ENCODE data around the gene CERS3. TPM values are rescaled to one million over a fixed set of nuclear protein-coding genes. Genes with fewer than 3 reads are reported as not detected.
"Not testable (repeated sequence)": the region's sequence is repeated elsewhere in the genome, so short reads cannot be mapped to it uniquely, and the experiment has no call there.

The CERS3 gene
- total and polyA plus RNA-seq, 2 donors: 0.11 to 2.3 TPM

DNA sequence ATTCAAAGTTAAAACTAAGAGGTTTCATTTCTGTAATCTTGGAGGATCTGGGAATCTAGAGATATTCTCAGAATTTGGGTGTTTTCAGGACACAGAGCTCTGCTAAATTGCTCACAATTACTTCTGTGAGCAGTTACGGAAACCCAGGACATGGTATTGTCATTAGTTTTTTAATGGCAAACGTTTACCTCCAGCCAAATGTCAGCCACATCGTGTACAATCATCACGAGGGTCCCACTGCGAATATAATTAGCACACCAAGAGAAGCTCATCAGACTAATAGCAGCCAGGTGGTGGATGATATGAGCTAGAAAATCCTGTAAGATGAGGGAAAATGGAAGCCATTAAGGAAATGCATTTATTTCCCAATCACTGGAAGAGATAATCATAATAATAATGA, 56.0 kb downstream of the CERS3 start:
- no peak overlapping the region for H3K4me3 ChIP-seq (ENCODE audit: low read depth, low read length)
- no peaks in the 10 kb centered on the region for H3K36me3 ChIP-seq (ENCODE audit: insufficient read depth)
- H3K27ac ChIP-seq (ENCODE audit: low read depth): no peak overlapping the region
- WGBS: 85% methylated on average over 5 of the region's 5 CpGs
- DNase-seq (ENCODE audit: extremely low spot score): no peak
- no peaks in the 10 kb centered on the region for H3K4me1 ChIP-seq (ENCODE audit: insufficient read depth)

DNA sequence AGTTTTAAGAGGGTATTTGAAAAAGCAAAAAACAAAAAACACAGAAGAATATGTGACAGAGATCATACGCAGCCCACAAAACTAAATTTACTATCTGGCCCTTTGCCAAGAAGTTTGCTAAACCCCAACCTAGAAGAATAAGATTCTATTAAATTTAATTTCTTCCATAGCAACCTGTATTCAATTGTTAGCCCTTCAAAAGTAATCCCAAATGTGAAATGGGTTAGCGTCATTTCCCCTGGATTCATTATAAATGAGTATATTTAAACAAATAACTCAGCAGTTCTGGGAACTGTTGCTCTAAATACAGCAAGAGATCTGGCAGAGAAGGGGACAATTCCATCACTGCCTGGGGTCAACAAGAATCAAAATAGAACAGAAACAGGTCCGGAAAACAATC, 56.8 kb downstream of the CERS3 start:
- 37% methylated on average over 3 of the region's 3 CpGs for WGBS
- no peaks in the 10 kb centered on the region for H3K36me3 ChIP-seq (ENCODE audit: insufficient read depth)
- H3K4me3 ChIP-seq (ENCODE audit: low read depth, low read length): no peak overlapping the region
- H3K27ac ChIP-seq (ENCODE audit: low read depth): no peak overlapping the region
- no peak for DNase-seq (ENCODE audit: extremely low spot score)
- no peaks in the 10 kb centered on the region for H3K4me1 ChIP-seq (ENCODE audit: insufficient read depth)

DNA sequence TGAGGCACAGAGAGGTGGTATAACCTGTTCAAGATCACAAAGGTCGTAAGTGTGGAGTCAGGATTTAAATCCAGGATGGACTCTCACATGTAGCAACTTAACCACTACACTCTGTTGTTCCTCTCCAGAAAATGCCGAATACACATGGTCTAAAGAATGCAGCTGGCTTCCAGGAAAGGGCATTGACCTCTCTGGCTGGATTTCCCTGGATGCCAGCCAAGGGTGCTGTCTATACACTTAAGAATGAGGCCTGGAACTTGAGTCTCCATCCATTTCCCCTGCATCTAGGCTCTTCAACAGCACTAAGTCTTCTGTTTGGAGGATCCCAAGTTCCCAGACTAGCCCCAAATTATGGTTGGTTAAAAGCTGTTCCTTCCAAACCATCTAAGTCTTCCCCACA, 60.5 kb downstream of the CERS3 start:
- H3K36me3 ChIP-seq (ENCODE audit: insufficient read depth): no peaks in the 10 kb centered on the region
- no peak overlapping the region for H3K4me3 ChIP-seq (ENCODE audit: low read depth, low read length)
- no peaks in the 10 kb centered on the region for H3K4me1 ChIP-seq (ENCODE audit: insufficient read depth)
- 49% methylated on average over 2 of the region's 2 CpGs for WGBS
- no peak overlapping the region for H3K27ac ChIP-seq (ENCODE audit: low read depth)
- DNase-seq (ENCODE audit: extremely low spot score): no peak

- H3K4me1 ChIP-seq (ENCODE audit: insufficient read depth): no peaks in the 10 kb centered on the region
- no peaks in the 10 kb centered on the region for H3K36me3 ChIP-seq (ENCODE audit: insufficient read depth)
- no peak overlapping the region for H3K4me3 ChIP-seq (ENCODE audit: low read depth, low read length)
- no peak overlapping the region for H3K27ac ChIP-seq (ENCODE audit: low read depth)
- 45% methylated on average over 4 of the region's 4 CpGs for WGBS
- DNase-seq (ENCODE audit: extremely low spot score): no peak
Measured at GRCh38 chr15:100466073-100466472, 62.7 kb downstream of the CERS3 start.

GRCh38 chr15:100464888-100465287, 63.9 kb downstream of the CERS3 start:
- WGBS: 40% methylated on average over 5 of the region's 5 CpGs
- Histone ChIP-seq H3K27ac (ENCODE audit: low read depth) (no peak overlapping the region), H3K4me1 (ENCODE audit: insufficient read depth) (no peaks in the 10 kb centered on the region), H3K4me3 (ENCODE audit: low read depth, low read length) (no peak overlapping the region), H3K36me3 (ENCODE audit: insufficient read depth) (no peaks in the 10 kb centered on the region)
- no peak for DNase-seq (ENCODE audit: extremely low spot score)

- WGBS: 90% methylated on average over 3 of the region's 3 CpGs
Measured at GRCh38 chr15:100464256-100464655, 64.5 kb downstream of the CERS3 start.

DNA sequence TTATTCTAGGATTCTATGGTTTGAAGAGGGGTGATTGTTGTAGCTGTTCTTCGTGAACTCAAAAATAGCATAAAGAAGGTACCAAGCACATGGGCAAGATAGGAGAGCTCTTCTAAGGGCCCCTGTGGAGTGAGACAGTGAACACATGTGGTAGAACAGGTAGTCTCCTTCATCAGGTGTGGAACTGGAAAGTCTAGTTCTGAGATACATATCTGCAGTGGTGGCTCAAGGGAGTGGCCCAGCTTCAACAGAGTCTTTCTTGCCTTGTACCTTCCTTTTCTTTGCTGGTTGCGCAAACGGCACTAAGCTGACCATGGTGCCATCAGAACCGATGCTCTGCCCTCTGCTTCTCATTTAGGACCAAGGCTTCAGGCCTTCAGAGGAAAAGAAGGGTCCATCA, 65.2 kb downstream of the CERS3 start:
- 92% methylated on average over 4 of the region's 4 CpGs for WGBS
- H3K4me3 ChIP-seq (ENCODE audit: low read depth, low read length): no peak overlapping the region
- H3K27ac ChIP-seq (ENCODE audit: low read depth): no peak overlapping the region
- H3K4me1 ChIP-seq (ENCODE audit: insufficient read depth): no peaks in the 10 kb centered on the region
- peak; percentile 62 for DNase-seq (ENCODE audit: extremely low spot score)
- H3K36me3 ChIP-seq (ENCODE audit: insufficient read depth): no peaks in the 10 kb centered on the region

More at GRCh38 chr15:100464256-100464655, 64.5 kb downstream of the CERS3 start:
- Histone ChIP-seq H3K36me3 (ENCODE audit: insufficient read depth) (no peaks in the 10 kb centered on the region), H3K4me3 (ENCODE audit: low read depth, low read length) (no peak overlapping the region), H3K4me1 (ENCODE audit: insufficient read depth) (no peaks in the 10 kb centered on the region), H3K27ac (ENCODE audit: low read depth) (no peak overlapping the region)
- no peak for DNase-seq (ENCODE audit: extremely low spot score)

- 18% methylated on average over 2 of the region's 2 CpGs for WGBS
- Histone ChIP-seq H3K27ac (ENCODE audit: low read depth) (no peak overlapping the region), H3K36me3 (ENCODE audit: insufficient read depth) (no peaks in the 10 kb centered on the region), H3K4me1 (ENCODE audit: insufficient read depth) (no peaks in the 10 kb centered on the region), H3K4me3 (ENCODE audit: low read depth, low read length) (no peak overlapping the region)
- no peak for DNase-seq (ENCODE audit: extremely low spot score)
Measured at GRCh38 chr15:100461049-100461448, 67.7 kb downstream of the CERS3 start.

GRCh38 chr15:100457201-100457600, 71.5 kb downstream of the CERS3 start:
- H3K4me3 ChIP-seq (ENCODE audit: low read depth, low read length): no peak overlapping the region
- no peaks in the 10 kb centered on the region for H3K4me1 ChIP-seq (ENCODE audit: insufficient read depth)
- DNase-seq (ENCODE audit: extremely low spot score): no peak
- WGBS: 81% methylated on average over 1 of the region's 1 CpG
- H3K36me3 ChIP-seq (ENCODE audit: insufficient read depth): no peaks in the 10 kb centered on the region
- H3K27ac ChIP-seq (ENCODE audit: low read depth): no peak overlapping the region

DNA sequence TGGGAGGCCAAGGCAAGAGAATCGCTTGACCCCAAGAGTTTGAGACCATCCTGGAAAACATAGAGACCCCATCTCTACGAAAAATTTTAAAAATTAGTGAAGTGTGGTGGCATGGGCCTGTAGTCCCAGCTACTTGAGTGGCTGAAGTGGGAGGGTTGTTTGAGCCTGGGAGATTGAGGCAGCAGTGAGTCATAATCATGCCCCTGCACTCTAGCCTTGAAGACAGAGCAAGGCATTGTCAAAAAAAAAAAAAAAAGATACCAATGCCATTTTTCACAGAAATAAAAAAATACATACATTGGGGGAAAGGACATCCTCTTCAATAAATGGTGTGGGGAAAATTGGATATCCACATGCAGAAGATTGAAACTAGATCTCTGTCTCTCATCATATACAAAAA, 74.6 kb downstream of the CERS3 start:
- WGBS: 56% methylated on average over 2 of the region's 2 CpGs
- H3K4me3 ChIP-seq (ENCODE audit: low read depth, low read length): no peak overlapping the region
- no peak overlapping the region for H3K27ac ChIP-seq (ENCODE audit: low read depth)
- no peaks in the 10 kb centered on the region for H3K36me3 ChIP-seq (ENCODE audit: insufficient read depth)
- DNase-seq (ENCODE audit: extremely low spot score): no peak
- H3K4me1 ChIP-seq (ENCODE audit: insufficient read depth): no peaks in the 10 kb centered on the region

- 93% methylated on average over 2 of the region's 2 CpGs for WGBS
- Histone ChIP-seq H3K36me3 (ENCODE audit: insufficient read depth) (no peaks in the 10 kb centered on the region), H3K27ac (ENCODE audit: low read depth) (no peak overlapping the region), H3K4me1 (ENCODE audit: insufficient read depth) (no peaks in the 10 kb centered on the region), H3K4me3 (ENCODE audit: low read depth, low read length) (no peak overlapping the region)
- DNase-seq (ENCODE audit: extremely low spot score): no peak
Measured at GRCh38 chr15:100448481-100448880, 80.3 kb downstream of the CERS3 start.

DNA sequence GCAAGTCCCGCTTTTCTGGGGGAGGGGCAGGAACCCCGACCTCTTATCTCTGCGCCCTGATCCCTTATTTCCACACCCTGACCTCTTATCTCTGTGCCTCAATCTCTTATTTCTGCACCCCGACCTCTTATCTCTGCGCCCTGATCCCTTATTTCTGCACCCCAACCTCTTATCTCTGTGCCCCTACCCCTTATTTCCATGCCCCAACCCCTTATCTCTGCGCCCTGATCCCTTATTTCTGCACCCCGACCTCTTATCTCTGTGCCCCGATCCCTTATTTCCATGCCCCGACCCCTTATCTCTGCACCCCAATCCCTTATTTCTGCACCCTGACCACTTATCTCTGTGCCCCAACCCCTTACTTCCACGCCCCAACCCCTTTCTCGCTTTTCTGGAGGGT, 87.7 kb downstream of the CERS3 start:
- DNase-seq (ENCODE audit: extremely low spot score); H3K36me3 ChIP-seq (ENCODE audit: insufficient read depth); H3K4me1 ChIP-seq (ENCODE audit: insufficient read depth); H3K4me3 ChIP-seq (ENCODE audit: low read depth, low read length); H3K27ac ChIP-seq (ENCODE audit: low read depth): not testable (repeated sequence)
- 85% methylated on average over 11 of the region's 11 CpGs for WGBS

- WGBS: 46% methylated on average over 4 of the region's 4 CpGs
- no peaks in the 10 kb centered on the region for H3K4me1 ChIP-seq (ENCODE audit: insufficient read depth)
- H3K36me3 ChIP-seq (ENCODE audit: insufficient read depth): no peaks in the 10 kb centered on the region
- H3K4me3 ChIP-seq (ENCODE audit: low read depth, low read length): no peak overlapping the region
- no peak for DNase-seq (ENCODE audit: extremely low spot score)
- no peak overlapping the region for H3K27ac ChIP-seq (ENCODE audit: low read depth)
Measured at GRCh38 chr15:100439514-100439913, 89.2 kb downstream of the CERS3 start.

- Histone ChIP-seq H3K4me3 (ENCODE audit: low read depth, low read length) (no peak overlapping the region), H3K27ac (ENCODE audit: low read depth) (no peak overlapping the region), H3K4me1 (ENCODE audit: insufficient read depth) (no peaks in the 10 kb centered on the region), H3K36me3 (ENCODE audit: insufficient read depth) (no peaks in the 10 kb centered on the region)
- 6% methylated on average over 2 of the region's 2 CpGs for WGBS
- peak; percentile 85 for DNase-seq (ENCODE audit: extremely low spot score)
Measured at GRCh38 chr15:100438570-100438969, 90.2 kb downstream of the CERS3 start.

DNA sequence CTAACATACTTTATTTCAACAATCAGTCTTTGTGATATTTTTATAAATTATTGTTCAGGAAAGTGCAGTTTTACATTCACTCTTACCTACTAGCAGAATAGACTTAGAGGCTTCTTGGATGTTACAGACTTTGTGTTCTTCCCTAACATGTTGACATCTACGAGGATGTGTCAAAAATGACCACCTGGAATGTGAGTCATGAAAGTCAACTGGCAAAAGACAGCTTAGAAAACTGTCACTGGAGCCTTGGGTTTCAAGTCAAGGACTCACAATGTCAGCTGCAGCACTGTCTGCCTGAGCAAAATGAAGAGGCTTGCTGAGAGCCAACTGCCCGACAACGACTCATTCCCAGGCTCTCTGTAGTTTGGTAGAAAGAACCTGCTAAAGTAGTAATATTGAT, 91.5 kb downstream of the CERS3 start:
- Histone ChIP-seq H3K36me3 (ENCODE audit: insufficient read depth) (no peaks in the 10 kb centered on the region), H3K4me1 (ENCODE audit: insufficient read depth) (no peaks in the 10 kb centered on the region), H3K4me3 (ENCODE audit: low read depth, low read length) (no peak overlapping the region), H3K27ac (ENCODE audit: low read depth) (no peak overlapping the region)
- DNase-seq (ENCODE audit: extremely low spot score): no peak
- WGBS: 90% methylated on average over 3 of the region's 3 CpGs
